Measurements from ENCODE around the gene RAP1GDS1.

DNA sequence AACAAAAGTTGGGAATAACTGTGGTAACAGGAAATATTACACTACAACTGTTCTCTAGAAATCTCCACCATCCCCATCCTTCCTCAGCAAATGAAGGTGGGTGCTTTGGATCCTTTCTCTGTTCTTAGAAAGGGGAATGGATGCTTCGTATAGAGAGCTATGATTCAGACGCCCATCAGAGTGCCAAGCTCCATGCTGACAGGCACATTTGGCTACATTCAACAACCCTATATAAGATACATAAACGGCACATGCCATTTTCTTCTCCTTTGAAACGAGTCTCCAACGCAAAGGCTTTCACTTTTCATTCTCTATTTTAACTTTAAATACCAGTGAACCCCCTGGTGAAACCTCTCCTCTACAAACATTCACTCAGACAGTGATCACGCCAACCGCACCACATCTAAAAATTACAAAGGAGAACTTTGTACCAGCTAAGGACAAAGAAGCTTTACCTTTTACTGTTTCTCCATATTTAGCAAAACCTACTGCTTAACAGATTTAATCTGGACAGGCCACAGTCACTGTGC lies 224.7 kb downstream of the RAP1GDS1 start:
- TF ChIP-seq REST (IDR thresholded peaks at IDR 0.05; ENCODE audit: insufficient replicate concordance, low read depth) = no peak
- no peak for TF ChIP-seq POLR2AphosphoS5 (IDR thresholded peaks at IDR 0.05; ENCODE audit: low read depth)
- TF ChIP-seq, protein P1, sequence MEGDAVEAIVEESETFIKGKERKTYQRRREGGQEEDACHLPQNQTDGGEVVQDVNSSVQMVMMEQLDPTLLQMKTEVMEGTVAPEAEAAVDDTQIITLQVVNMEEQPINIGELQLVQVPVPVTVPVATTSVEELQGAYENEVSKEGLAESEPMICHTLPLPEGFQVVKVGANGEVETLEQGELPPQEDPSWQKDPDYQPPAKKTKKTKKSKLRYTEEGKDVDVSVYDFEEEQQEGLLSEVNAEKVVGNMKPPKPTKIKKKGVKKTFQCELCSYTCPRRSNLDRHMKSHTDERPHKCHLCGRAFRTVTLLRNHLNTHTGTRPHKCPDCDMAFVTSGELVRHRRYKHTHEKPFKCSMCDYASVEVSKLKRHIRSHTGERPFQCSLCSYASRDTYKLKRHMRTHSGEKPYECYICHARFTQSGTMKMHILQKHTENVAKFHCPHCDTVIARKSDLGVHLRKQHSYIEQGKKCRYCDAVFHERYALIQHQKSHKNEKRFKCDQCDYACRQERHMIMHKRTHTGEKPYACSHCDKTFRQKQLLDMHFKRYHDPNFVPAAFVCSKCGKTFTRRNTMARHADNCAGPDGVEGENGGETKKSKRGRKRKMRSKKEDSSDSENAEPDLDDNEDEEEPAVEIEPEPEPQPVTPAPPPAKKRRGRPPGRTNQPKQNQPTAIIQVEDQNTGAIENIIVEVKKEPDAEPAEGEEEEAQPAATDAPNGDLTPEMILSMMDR (IDR thresholded peaks at IDR 0.05; ENCODE audit: insufficient read depth, low read length) = no peak
- TF ChIP-seq GABPA (IDR thresholded peaks at IDR 0.05; ENCODE audit: low read depth) = no peak
- no peak for TF ChIP-seq SPI1 (IDR thresholded peaks at IDR 0.05; ENCODE audit: borderline replicate concordance, low read depth)
